Neural progenitor cell (in vitro differentiated cells): ENCODE results near the gene DMTF1. TPM values are rescaled to one million over a fixed set of nuclear protein-coding genes. Genes with fewer than 3 reads are reported as not detected.

Source experiments
- DNase-seq: peaks from one replicate; pipeline ENCODE4 v3.0.0-alpha.2; 2016; ENCODE audit warnings: low spot score
- H2AFZ ChIP-seq: fragments of 200-600 bp; sonication (generic); replicated peaks from 2 replicates; pipeline ENCODE4 v1.6.1; 2016; ENCODE audit warnings: antibody characterized with exemption
- H3F3A ChIP-seq: fragments of 200-600 bp; sonication (generic); 2 replicates; pipeline ENCODE4 v1.6.1; 2016; ENCODE audit warnings: antibody characterized with exemption, low read depth
- H3K27ac ChIP-seq: fragments of 200-600 bp; sonication (generic); 2 replicates; pipeline ENCODE4 v1.5.1; 2016; ENCODE audit warnings: mild to moderate bottlenecking
- H3K27me3 ChIP-seq: fragments of 200-600 bp; sonication (generic); 2 replicates; pipeline ENCODE4 v1.6.1; 2016; ENCODE audit warnings: mild to moderate bottlenecking, moderate library complexity
- H3K36me3 ChIP-seq: fragments of 200-600 bp; sonication (generic); 2 replicates; pipeline ENCODE4 v1.5.1; 2016
- H3K4me1 ChIP-seq: fragments of 200-600 bp; sonication (generic); 2 replicates; pipeline ENCODE4 v1.6.1; 2016; ENCODE audit warnings: mixed run types
- H3K4me2 ChIP-seq: fragments of 200-600 bp; sonication (generic); 2 replicates; pipeline ENCODE4 v1.6.1; 2016
- H3K4me3 ChIP-seq: fragments of 200-600 bp; sonication (generic); 2 replicates; pipeline ENCODE4 v1.5.1; 2016
- H3K79me2 ChIP-seq: fragments of 200-600 bp; sonication (generic); 2 replicates; pipeline ENCODE4 v1.6.1; 2016; ENCODE audit warnings: low read depth
- H3K9ac ChIP-seq: fragments of 200-600 bp; sonication (generic); 2 replicates; pipeline ENCODE4 v1.6.1; 2016
- H3K9me3 ChIP-seq: fragments of 200-600 bp; sonication (generic); 2 replicates; pipeline ENCODE4 v1.5.1; 2016; ENCODE audit warnings: low read depth
- H4K20me1 ChIP-seq: fragments of 200-600 bp; sonication (generic); 2 replicates; pipeline ENCODE4 v1.6.1; 2016; ENCODE audit warnings: low read depth
- H3K27ac Mint-ChIP-seq: 3 replicates; pipeline ENCODE4 v1.8.0; 2021; ENCODE audit warnings: mixed read lengths
- H3K27me3 Mint-ChIP-seq: 2 replicates; pipeline ENCODE4 v1.8.0; 2022; ENCODE audit warnings: low read depth, mild to moderate bottlenecking, inconsistent platforms, moderate library complexity, mixed read lengths; ENCODE audit not compliant: insufficient read depth
- H3K36me3 Mint-ChIP-seq: 3 replicates; pipeline ENCODE4 v1.8.0; 2021; ENCODE audit warnings: mixed read lengths
- H3K4me1 Mint-ChIP-seq: 3 replicates; pipeline ENCODE4 v1.8.0; 2021; ENCODE audit warnings: mixed read lengths
- H3K4me3 Mint-ChIP-seq: 3 replicates; pipeline ENCODE4 v1.8.0; 2021; ENCODE audit warnings: mild to moderate bottlenecking, moderate library complexity, mixed read lengths
- H3K9me3 Mint-ChIP-seq: 3 replicates; pipeline ENCODE4 v1.8.0; 2020; ENCODE audit warnings: mixed read lengths
- CTCF ChIP-seq: fragments of 200-600 bp; sonication (generic); IDR thresholded peaks from 2 replicates; pipeline ENCODE4 v1.5.1; 2017; ENCODE audit warnings: antibody characterized with exemption, mild to moderate bottlenecking
- EZH2 ChIP-seq: fragments of 200-600 bp; sonication (generic); IDR thresholded peaks from 2 replicates; pipeline ENCODE4 v1.6.1; 2017; ENCODE audit warnings: antibody characterized with exemption, mild to moderate bottlenecking, moderate library complexity
- EZH2phosphoT487 ChIP-seq: fragments of 200-600 bp; sonication (generic); IDR thresholded peaks from 2 replicates; pipeline ENCODE4 v1.6.1; 2017; ENCODE audit warnings: antibody characterized with exemption
- total RNA-seq: library from RNA; depleted of rRNA; stranded (reverse); fragments of >200 nt; gene quantifications from 2 replicates; pipeline ENCODE4 v1.2.3, GENCODE V29; 2015; ENCODE audit warnings: low replicate concordance

Gene DMTF1
- total RNA-seq, 1 donor from 2014 or later, result 176 TPM

GRCh38 chr7:87226495-87226894 is 74.2 kb downstream of the DMTF1 start:
- no peaks in the 10 kb centered on the region for H3K4me1 Mint-ChIP-seq
- Histone ChIP-seq H3K27ac (no peak overlapping the region), H4K20me1 (no peaks in the 10 kb centered on the region), H3K9ac (no peak overlapping the region), H3K4me2 (no peak overlapping the region), H3K27me3 (peaks cover 49% of the 10 kb centered on the region), H3K9me3 (no peaks in the 10 kb centered on the region), H3K4me1 (no peaks in the 10 kb centered on the region), H3K4me3 (no peak overlapping the region), H3K79me2 (no peaks in the 10 kb centered on the region), H3F3A (no peaks in the 10 kb centered on the region), H3K36me3 (no peaks in the 10 kb centered on the region), H2AFZ (peak overlapping the region; percentile 52)
- H3K36me3 Mint-ChIP-seq, result no peaks in the 10 kb centered on the region
- peaks cover 4% of the 10 kb centered on the region for H3K27me3 Mint-ChIP-seq
- no peaks in the 10 kb centered on the region for H3K9me3 Mint-ChIP-seq
- no peak overlapping the region for H3K27ac Mint-ChIP-seq
- DNase-seq, result no peak
- TF ChIP-seq CTCF (no peak), EZH2 (no peak), EZH2phosphoT487 (no peak)
- no peak overlapping the region for H3K4me3 Mint-ChIP-seq

- H4K20me1 ChIP-seq, result no peaks in the 10 kb centered on the region
- no peak overlapping the region for H2AFZ ChIP-seq
Measured at GRCh38 chr7:87231258-87231657, 79.0 kb downstream of the DMTF1 start.

GRCh38 chr7:87231711-87232110 is 79.5 kb downstream of the DMTF1 start:
- no peaks in the 10 kb centered on the region for H3K36me3 Mint-ChIP-seq

More at GRCh38 chr7:87231258-87231657, 79.0 kb downstream of the DMTF1 start:
- no peaks in the 10 kb centered on the region for H3F3A ChIP-seq
- H3K36me3 ChIP-seq, result no peaks in the 10 kb centered on the region
- peaks cover 2% of the 10 kb centered on the region for H3K9me3 Mint-ChIP-seq
- H3K36me3 Mint-ChIP-seq, result no peaks in the 10 kb centered on the region
- no peaks in the 10 kb centered on the region for H3K27me3 Mint-ChIP-seq
- H3K4me1 Mint-ChIP-seq, result no peaks in the 10 kb centered on the region
- no peak overlapping the region for H3K4me3 Mint-ChIP-seq
- no peak overlapping the region for H3K27ac Mint-ChIP-seq
- no peak overlapping the region for H3K9ac ChIP-seq
- no peak overlapping the region for H3K4me2 ChIP-seq
- no peaks in the 10 kb centered on the region for H3K79me2 ChIP-seq
- no peaks in the 10 kb centered on the region for H3K9me3 ChIP-seq
- no peaks in the 10 kb centered on the region for H3K4me1 ChIP-seq
- no peak for TF ChIP-seq EZH2
- TF ChIP-seq EZH2phosphoT487, result no peak
- TF ChIP-seq CTCF, result no peak
- no peak overlapping the region for H3K27ac ChIP-seq
- no peak overlapping the region for H3K4me3 ChIP-seq
- peaks cover 2% of the 10 kb centered on the region for H3K27me3 ChIP-seq
- no peak for DNase-seq

More at GRCh38 chr7:87231711-87232110, 79.5 kb downstream of the DMTF1 start:
- no peak overlapping the region for H3K27ac ChIP-seq
- no peaks in the 10 kb centered on the region for H3K9me3 ChIP-seq
- H3K27me3 ChIP-seq, result no peaks in the 10 kb centered on the region
- H3K4me3 ChIP-seq, result no peak overlapping the region
- H3K4me1 ChIP-seq, result no peaks in the 10 kb centered on the region
- no peak overlapping the region for H3K9ac ChIP-seq
- no peak overlapping the region for H3K4me2 ChIP-seq
- H3K9me3 Mint-ChIP-seq, result peaks cover 2% of the 10 kb centered on the region
- TF ChIP-seq EZH2phosphoT487 (no peak), CTCF (no peak), EZH2 (no peak)
- no peak overlapping the region for H3K4me3 Mint-ChIP-seq
- H3F3A ChIP-seq, result no peaks in the 10 kb centered on the region
- H3K27ac Mint-ChIP-seq, result no peak overlapping the region
- H3K36me3 ChIP-seq, result no peaks in the 10 kb centered on the region
- no peaks in the 10 kb centered on the region for H4K20me1 ChIP-seq
- H3K4me1 Mint-ChIP-seq, result no peaks in the 10 kb centered on the region
- DNase-seq, result no peak
- no peaks in the 10 kb centered on the region for H3K27me3 Mint-ChIP-seq
- H2AFZ ChIP-seq, result no peak overlapping the region
- no peaks in the 10 kb centered on the region for H3K79me2 ChIP-seq
